HG02642 (cell line): ENCODE data around the gene PIK3C3.
"Not testable (repeated sequence)": the region's sequence is repeated elsewhere in the genome, so short reads cannot be mapped to it uniquely, and the experiment has no call there.

Experiments
- ATAC-seq: cut with Tn5 transposase; IDR thresholded peaks from one replicate; pipeline ENCODE4 v1.9.1; 2021; ENCODE audit warnings: mild to moderate bottlenecking; ENCODE audit not compliant: unreplicated experiment, poor library complexity

The PIK3C3 gene

DNA sequence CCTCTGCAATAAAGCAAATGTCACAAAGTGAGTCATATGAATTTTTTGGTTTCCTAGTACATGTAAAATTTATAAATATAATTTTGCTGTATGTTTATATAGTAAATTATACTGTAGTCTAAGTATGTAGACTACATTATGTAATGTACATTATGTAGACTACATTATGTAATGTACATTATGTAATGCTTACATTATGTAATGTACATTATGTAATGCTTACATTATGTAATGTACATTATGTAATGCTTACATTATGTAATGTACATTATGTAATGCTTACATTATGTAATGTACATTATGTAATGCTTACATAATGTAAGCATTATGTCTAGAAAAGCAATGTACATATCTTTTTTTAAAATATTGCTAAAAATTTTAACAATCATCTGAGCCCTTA is 54.4 kb downstream of the PIK3C3 start:
- not testable (repeated sequence) for ATAC-seq

DNA sequence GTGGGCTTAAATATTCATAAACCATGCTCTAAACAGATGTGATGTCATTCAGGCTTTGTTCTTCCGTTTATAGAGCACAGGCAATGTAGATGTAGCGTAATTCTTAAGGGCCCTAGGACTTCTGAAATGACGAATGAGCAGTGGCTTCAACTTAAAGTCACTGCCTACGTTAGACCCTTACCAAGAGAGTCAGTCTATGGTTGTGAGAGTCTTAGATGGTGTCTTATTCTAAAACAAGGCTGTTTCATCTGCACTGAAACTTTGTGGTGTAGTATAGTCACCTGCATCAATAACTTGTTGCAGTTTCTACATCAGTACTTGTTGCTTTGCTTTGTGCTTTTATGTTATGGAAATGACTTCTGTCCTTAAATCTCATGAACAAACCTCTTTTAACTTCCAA is 56.0 kb downstream of the PIK3C3 start:
- peak; percentile 99 for ATAC-seq

DNA sequence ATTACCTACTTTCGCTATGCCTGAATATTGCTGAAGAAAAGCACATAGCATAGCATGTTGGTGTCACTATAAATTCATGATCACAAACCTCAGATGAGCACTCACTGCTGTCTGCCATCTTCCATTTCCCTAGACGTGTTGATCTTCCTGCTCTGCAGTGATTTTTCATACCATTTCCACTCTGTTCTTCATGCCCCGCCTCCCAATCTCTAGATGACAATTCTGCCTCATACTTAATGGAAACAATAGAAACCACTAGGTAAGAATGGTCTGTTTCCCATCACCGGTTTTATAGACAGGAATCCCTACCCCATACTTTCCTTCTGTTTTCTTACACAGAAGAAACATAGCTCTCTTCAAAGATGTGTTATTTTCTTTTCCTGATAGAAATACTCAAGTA is 63.8 kb downstream of the PIK3C3 start:
- ATAC-seq: no peak

DNA sequence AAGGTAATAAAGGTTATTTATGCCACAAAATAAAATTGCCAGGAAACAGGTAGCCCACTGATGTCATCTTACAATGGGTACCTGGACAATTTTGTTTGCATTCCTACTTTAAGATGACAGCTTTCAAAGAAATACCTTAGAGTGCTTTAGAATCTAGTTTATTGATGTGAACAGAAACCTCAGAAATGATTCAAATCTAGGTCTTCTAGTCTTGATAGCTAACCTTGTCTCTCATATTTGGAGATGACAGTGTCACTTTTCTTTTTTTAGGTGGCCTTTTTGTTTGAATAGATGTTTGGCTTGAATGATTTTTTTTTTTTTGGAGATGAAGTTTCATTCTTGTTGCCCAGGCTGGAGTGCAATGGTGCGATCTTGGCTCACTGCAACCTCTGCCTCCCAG is 69.1 kb downstream of the PIK3C3 start:
- no peak for ATAC-seq

DNA sequence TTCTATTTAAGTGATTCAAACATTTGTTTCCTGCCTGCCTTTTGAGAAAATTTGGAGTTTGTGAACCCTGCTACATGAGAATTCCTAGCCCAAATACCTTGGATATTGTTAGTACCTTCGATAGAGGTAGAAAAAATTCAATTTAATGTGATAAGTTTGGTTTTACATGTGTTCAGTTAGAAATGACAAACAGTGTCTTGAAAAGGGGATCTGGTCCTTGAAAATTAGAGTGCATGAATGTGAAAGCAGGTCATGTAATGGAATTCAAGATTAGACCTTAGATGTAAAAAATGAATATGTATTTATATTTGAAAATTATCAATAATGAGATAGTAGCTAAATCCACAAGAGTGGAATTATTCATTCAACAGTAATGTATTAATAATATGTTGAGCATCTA is 70.5 kb downstream of the PIK3C3 start:
- ATAC-seq: peak; percentile 15

DNA sequence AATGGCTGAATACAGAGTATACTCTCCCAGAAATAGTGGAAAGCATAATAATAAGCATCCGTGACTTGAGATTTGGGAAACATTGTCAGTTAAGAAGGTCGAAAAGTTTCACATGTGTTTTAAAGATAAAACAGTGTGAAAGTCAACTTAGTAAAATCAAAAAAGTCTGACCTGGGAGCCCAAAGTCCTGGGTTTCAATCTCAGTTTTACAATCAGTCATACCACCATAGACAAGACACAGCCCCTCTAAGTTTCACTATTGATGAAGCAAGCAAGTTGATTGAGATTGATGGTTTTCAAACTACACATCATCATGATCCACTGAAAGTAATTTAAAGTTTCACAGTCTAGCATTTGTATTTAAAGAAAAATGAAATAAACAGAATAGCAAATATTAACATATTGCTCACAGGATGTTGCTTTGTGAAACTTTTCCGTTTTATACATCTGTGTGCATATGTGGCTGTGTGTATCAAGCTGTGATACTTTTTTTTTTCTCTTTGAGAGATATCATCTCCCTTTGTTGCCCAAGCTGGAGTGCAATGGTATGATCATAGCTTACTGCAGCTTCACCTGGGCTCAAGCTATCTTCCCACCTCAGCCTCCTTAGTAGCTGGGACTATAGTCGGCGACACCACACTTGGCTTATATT is 71.1 kb downstream of the PIK3C3 start:
- ATAC-seq: peak; percentile 94

DNA sequence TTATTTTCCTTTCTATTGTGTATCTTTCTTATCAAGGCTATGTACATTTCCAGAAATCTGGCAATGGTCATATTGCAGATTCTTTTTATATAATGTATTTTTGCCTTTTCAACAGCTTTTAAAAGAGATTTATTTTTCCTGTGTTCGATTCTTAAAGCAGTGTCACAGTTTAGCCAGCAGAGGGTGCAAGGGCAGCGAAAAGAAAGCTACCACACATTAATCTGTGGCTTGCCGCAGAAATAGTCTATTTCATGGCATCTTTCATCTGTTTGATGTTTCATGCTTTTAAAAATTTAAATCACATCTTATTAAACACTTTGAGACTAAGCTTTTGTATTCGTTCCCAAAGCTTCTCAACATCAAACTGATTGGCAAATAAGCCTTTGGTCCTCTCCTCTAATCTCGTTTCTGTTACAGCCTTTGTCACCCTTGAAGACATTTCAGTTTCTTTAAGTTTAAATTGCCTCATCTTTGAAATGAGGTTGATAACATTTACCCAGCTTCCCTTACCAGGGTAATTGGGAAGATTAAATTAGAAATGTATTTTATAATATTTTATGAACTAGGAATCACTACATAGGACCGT is 73.3 kb downstream of the PIK3C3 start:
- ATAC-seq: no peak

GRCh38 chr18:42029092-42029491 is 74.1 kb downstream of the PIK3C3 start:
- no peak for ATAC-seq

DNA sequence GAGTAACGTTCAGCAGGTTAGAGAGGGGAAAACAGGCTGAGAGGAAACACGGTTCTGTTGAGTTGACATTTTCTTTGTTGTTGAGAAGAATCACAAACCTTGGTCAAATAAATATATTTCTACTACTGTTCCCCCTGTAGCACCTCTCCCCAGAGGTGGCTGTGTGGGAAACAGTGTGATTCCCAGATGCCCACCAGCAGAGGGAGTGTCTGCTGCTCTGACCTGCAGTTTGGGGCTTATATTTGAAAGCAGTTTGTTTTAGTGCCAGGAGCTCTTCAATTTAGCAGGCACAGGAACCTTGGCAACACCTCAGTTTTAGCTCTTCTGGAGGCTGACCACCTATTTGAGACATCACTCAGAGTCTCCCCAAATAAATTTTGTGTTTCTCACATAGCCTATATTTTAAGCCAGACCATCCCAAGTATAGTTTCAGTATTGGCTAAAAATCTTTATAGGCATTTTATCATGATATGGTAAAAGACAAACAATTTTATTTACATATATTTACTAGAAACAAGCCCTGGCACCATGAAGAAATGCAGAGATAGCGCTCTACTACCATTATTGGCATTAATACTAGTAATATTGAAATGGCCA is 75.7 kb downstream of the PIK3C3 start:
- ATAC-seq: no peak

DNA sequence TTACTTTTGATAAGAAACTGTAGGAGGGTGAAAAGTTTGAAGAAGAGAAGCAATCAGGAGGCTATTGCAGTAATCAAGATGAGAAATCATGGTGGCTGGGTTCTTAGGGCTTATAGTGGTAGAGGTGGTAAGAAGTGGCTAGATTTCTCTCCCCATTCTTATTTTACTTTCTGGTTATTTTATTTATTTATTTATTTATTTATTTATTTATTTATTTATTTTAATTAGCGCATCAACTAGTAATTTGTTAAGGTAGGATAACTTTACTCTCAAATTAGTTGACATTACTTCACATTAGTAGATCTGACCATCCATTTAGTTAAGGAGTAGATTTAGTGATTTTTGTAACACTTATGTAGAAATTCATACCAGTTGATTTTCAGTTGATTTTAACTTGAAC is 77.4 kb downstream of the PIK3C3 start:
- ATAC-seq: no peak

DNA sequence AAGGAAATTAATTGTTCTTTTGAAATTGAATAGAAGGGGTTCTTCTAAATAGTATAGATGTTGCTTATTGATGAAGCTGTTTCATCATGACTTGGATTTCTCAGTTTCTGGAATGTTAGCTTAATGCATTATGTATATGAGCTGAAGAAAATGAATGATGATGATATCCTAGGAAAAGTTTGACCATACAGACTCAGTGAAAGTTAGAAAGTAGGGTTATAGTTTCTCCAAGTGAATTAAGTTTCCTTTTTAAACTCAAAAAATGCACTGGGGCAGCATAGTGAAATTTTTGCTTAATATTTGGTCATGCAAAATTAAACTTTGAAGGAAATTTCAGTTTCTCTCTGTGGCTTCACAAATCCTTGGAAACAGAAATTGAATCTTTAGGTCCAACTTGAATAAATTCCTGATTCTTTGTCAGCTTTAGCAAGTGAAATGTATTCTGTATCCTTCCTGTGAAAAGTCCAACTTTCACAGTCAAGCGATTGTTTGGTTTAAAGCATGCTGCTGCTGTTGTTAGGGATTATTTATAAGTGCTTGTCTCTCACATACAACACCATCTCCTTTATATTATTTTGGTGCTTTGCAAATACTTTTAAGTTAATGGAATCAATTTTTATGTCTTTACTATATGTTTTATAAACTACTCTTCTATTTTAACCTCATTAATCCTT is 78.2 kb downstream of the PIK3C3 start:
- no peak for ATAC-seq

- no peak for ATAC-seq
Measured at GRCh38 chr18:42038936-42039335, 83.9 kb downstream of the PIK3C3 start.

DNA sequence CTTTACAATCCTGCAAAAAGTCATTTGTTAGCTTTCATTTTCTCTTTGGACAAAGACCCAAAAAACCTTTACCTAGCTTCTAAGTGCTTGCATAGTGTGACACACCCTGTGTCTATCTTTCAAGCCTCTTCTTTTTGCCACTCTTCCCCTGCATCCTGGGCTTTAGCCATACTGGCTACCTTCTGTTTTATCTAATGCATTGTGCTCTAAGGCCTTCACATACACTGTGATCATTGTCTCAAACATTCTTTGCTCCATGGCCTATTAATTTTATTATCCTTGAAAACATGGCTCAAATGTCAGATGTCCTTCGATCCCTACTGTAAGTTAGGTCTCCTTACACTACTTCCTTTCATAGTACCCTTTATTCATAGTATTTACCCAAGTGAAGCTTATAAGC is 84.4 kb downstream of the PIK3C3 start:
- ATAC-seq: no peak

DNA sequence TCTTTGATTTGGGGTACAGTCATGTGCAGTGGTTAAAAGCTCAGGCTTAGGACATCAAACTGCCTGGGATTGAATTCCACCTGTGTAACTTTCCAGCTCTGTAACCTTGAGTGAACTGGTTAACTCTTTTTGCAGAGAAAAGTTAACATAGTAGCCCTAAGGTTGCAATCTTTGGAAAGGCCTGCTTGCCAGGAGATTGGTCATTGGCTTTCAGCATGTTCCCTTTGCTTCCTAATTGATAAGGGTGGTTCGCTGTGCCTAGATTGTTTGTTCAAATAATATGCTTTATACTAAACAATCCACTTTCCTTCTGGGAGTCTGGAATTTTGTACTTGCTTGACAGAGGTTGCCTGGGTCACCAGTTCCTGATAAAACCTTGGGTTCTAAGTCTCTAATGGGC is 86.8 kb downstream of the PIK3C3 start:
- ATAC-seq: no peak

DNA sequence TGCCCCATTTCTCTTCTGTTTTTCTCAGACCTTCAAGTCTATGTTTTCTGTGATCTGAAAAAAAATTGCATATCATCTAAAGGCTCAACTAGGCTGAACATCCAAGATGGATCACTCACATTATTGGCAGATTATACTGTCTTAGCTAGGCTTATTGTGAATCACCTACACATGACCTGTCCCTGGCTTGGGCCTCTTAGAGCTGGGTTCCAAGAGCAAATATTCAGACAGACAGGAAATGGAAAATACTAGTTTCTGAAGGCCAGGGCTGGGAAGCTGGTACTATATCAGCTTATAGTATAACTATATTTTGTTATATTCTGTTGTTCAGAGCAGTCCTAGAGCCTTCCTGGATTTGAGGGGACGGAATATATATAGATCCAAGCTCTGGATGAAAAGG is 90.3 kb downstream of the PIK3C3 start:
- ATAC-seq: no peak

- no peak for ATAC-seq
Measured at GRCh38 chr18:42047721-42048120, 92.7 kb downstream of the PIK3C3 start.

DNA sequence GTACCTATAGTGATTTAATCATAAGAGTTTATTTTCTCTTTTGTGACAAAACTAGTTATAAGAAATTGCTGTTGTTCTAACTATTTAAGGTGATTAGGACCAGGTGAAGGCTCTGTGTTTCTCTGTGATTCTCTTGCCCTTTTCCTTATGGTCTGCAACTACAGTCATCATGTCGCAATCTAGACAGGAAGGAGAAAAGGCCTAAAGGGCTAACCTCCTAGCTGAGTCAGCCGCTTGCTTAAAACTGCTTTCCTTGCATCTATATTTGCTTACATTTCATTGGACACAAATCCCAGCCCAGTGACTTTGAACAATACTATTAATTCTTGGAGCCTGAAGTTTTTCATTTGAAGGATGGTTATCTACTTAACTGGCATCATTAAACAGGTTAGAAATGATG is 93.1 kb downstream of the PIK3C3 start:
- no peak for ATAC-seq

DNA sequence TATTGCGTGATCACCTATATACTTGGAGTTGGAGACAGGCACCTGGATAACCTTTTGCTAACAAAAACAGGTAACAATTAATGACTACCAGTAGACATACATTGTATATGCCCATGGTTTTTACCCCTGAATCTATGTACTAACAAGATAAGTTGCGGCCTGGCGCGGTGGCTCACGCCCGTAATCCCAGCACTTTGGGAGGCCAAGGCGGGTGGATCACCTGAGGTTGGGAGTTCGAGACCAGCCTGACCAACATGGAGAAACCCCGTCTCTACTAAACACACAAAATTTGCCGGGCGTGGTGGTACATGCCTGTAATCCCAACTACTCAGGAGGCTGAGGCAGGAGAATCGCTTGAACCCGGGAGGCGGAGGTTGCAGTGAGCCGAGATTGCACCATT is 94.5 kb downstream of the PIK3C3 start:
- not testable (repeated sequence) for ATAC-seq

- ATAC-seq: no peak
Measured at GRCh38 chr18:42051411-42051810, 96.4 kb downstream of the PIK3C3 start.

DNA sequence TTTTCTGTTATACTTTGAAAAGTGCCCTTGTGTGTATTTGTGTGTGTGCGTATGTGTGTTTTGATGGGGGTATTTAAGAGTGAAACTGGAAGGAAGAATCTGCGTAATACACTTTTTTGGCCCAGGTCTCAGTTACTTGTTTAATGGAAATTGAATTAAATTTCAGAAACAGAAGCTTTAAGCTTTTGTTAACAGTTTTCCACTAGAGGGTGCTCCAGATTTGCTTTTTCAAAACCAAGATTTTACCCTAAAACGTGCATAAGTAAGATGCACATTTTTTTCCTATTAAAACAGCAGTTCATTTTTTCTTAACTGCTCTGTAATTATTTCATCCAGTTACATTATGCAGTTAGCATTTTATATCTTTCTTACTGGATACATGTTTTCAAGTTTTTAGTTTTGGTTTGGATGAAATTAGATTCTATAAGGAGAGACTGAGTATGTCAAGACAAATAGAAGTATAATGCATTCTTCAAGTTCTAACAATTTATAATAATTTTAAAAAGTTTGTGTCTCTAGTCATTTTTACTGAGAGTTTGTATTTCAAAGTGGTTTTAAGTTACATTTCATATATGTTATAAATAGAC is 97.2 kb downstream of the PIK3C3 start:
- no peak for ATAC-seq

GRCh38 chr18:42053188-42053781 is 98.3 kb downstream of the PIK3C3 start:
- ATAC-seq: peak; percentile 90
